H9 (cell line): ENCODE measurements around the gene CACNB4. TPM values are rescaled to one million over a fixed set of nuclear protein-coding genes. Genes with fewer than 3 reads are reported as not detected.

Experiments
- DNase-seq: peaks from one replicate; pipeline ENCODE4 v3.0.0-alpha.2; 2017
- H2AFZ ChIP-seq: one replicate; pipeline ENCODE4 v1.6.1; 2013; ENCODE audit warnings: mild to moderate bottlenecking, low read length, control low read depth, moderate library complexity
- H2AK5ac ChIP-seq: 2 replicates; pipeline ENCODE4 v1.6.1; 2013; ENCODE audit warnings: low read length, control low read depth, mixed read lengths; ENCODE audit not compliant: insufficient read length
- H2BK120ac ChIP-seq: one replicate; pipeline ENCODE4 v1.6.1; 2013; ENCODE audit warnings: low read depth, mild to moderate bottlenecking, low read length, control low read depth, inconsistent platforms; ENCODE audit not compliant: poor library complexity, severe bottlenecking
- H2BK12ac ChIP-seq: 2 replicates; pipeline ENCODE4 v1.6.1; 2013; ENCODE audit warnings: low read length, control low read depth, mixed read lengths, low read depth; ENCODE audit not compliant: insufficient read length
- H2BK15ac ChIP-seq: 2 replicates; pipeline ENCODE4 v1.6.1; 2013; ENCODE audit warnings: low read depth, low read length, control low read depth
- H2BK20ac ChIP-seq: one replicate; pipeline ENCODE4 v1.6.1; 2013; ENCODE audit warnings: low read depth, mild to moderate bottlenecking, low read length, control low read depth, inconsistent platforms; ENCODE audit not compliant: poor library complexity, severe bottlenecking
- H2BK5ac ChIP-seq: 2 replicates; pipeline ENCODE4 v1.6.1; 2013; ENCODE audit warnings: low read length, control low read depth, mixed read lengths; ENCODE audit not compliant: insufficient read length
- H3K14ac ChIP-seq: 2 replicates; pipeline ENCODE4 v1.6.1; 2013; ENCODE audit warnings: low read length, control low read depth; ENCODE audit not compliant: insufficient read depth
- H3K18ac ChIP-seq: 2 replicates; pipeline ENCODE4 v1.6.1; 2013; ENCODE audit warnings: low read depth, mild to moderate bottlenecking, mixed read lengths, low read length, control low read depth; ENCODE audit not compliant: insufficient read length
- H3K23ac ChIP-seq: 2 replicates; pipeline ENCODE4 v1.6.1; 2013; ENCODE audit warnings: low read length, control low read depth, mixed read lengths, low read depth; ENCODE audit not compliant: insufficient read length
- H3K23me2 ChIP-seq: 2 replicates; pipeline ENCODE4 v1.6.1; 2013; ENCODE audit warnings: low read depth, mild to moderate bottlenecking, mixed read lengths, low read length, control low read depth; ENCODE audit not compliant: insufficient read length, poor library complexity, severe bottlenecking
- H3K27ac ChIP-seq: 2 replicates; pipeline ENCODE4 v1.5.1; 2013; ENCODE audit warnings: low read length, control low read depth, mixed read lengths, low read depth; ENCODE audit not compliant: insufficient read length
- H3K27me3 ChIP-seq: 2 replicates; pipeline ENCODE4 v1.6.1; 2013; ENCODE audit warnings: low read length, control low read depth, inconsistent platforms; ENCODE audit not compliant: insufficient read depth
- H3K4ac ChIP-seq: 2 replicates; pipeline ENCODE4 v1.6.1; 2013; ENCODE audit warnings: low read depth, mild to moderate bottlenecking, control low read depth, inconsistent platforms, low read length, moderate library complexity
- H3K4me1 ChIP-seq: 2 replicates; pipeline ENCODE4 v1.6.1; 2013; ENCODE audit warnings: low read length, control low read depth, inconsistent platforms; ENCODE audit not compliant: insufficient read depth
- H3K4me2 ChIP-seq: 2 replicates; pipeline ENCODE4 v1.6.1; 2013; ENCODE audit warnings: low read length, control low read depth, mixed read lengths; ENCODE audit not compliant: insufficient read length, insufficient read depth
- H3K56ac ChIP-seq: 2 replicates; pipeline ENCODE4 v1.6.1; 2013; ENCODE audit warnings: low read depth, mild to moderate bottlenecking, mixed read lengths, low read length, control low read depth; ENCODE audit not compliant: insufficient read length
- H3K79me1 ChIP-seq: 2 replicates; pipeline ENCODE4 v1.6.1; 2013; ENCODE audit warnings: low read depth, mild to moderate bottlenecking, moderate library complexity, low read length, control low read depth, inconsistent platforms; ENCODE audit not compliant: insufficient read depth, poor library complexity, severe bottlenecking
- H3K79me2 ChIP-seq: 2 replicates; pipeline ENCODE4 v1.6.1; 2013; ENCODE audit warnings: low read length, control low read depth, inconsistent platforms; ENCODE audit not compliant: insufficient read depth
- H3K9ac ChIP-seq: 2 replicates; pipeline ENCODE4 v1.6.1; 2013; ENCODE audit warnings: low read length, control low read depth, mixed read lengths; ENCODE audit not compliant: insufficient read length; ENCODE audit errors: extremely low read depth
- H3K9me3 ChIP-seq: one replicate; pipeline ENCODE4 v1.6.1; 2013; ENCODE audit warnings: low read depth, low read length, inconsistent platforms; ENCODE audit not compliant: control insufficient read depth
- H3T11ph ChIP-seq: one replicate; pipeline ENCODE4 v1.6.1; 2013; ENCODE audit warnings: mild to moderate bottlenecking, low read length, control low read depth, inconsistent platforms
- H4K20me1 ChIP-seq: one replicate; pipeline ENCODE4 v1.6.1; 2013; ENCODE audit not compliant: control insufficient read depth, insufficient read length, insufficient read depth
- H4K5ac ChIP-seq: 2 replicates; pipeline ENCODE4 v1.6.1; 2013; ENCODE audit warnings: low read depth, mild to moderate bottlenecking, mixed read lengths, low read length, control low read depth; ENCODE audit not compliant: insufficient read length
- H4K8ac ChIP-seq: replicated peaks from 2 replicates; pipeline ENCODE4 v1.6.1; 2013; ENCODE audit warnings: low read length, control low read depth, mixed read lengths, low read depth; ENCODE audit not compliant: insufficient read length
- H4K91ac ChIP-seq: 2 replicates; pipeline ENCODE4 v1.6.1; 2013; ENCODE audit warnings: low read depth, mild to moderate bottlenecking, moderate library complexity, mixed read lengths, low read length, control low read depth; ENCODE audit not compliant: insufficient read length
- H3K27ac Mint-ChIP-seq, 3 experiments: 2 replicates in 2 of 3; 3 replicates in 1 of 3; pipeline ENCODE4 v1.8.0; 2020 to 2021; ENCODE audit warnings: mixed read lengths in 3 of 3, mild to moderate bottlenecking in 1 of 3, moderate library complexity in 1 of 3
- H3K27me3 Mint-ChIP-seq: 2 replicates; pipeline ENCODE4 v1.8.0; 2021; ENCODE audit warnings: low read depth, mild to moderate bottlenecking, moderate library complexity, mixed read lengths
- H3K36me3 Mint-ChIP-seq, 3 experiments: 2 replicates in 2 of 3; 3 replicates in 1 of 3; pipeline ENCODE4 v1.8.0; 2020 to 2021; ENCODE audit warnings: low read depth in 3 of 3, mixed read lengths in 3 of 3; ENCODE audit not compliant: insufficient read depth in 1 of 3
- H3K4me1 Mint-ChIP-seq, 2 experiments: 2 replicates each; pipeline ENCODE4 v1.8.0; 2020; ENCODE audit warnings: mixed read lengths in 2 of 2
- H3K4me3 Mint-ChIP-seq, 2 experiments: 2 replicates in 1 of 2; 3 replicates in 1 of 2; pipeline ENCODE4 v1.8.0; 2020 to 2021; ENCODE audit warnings: mild to moderate bottlenecking in 2 of 2, mixed read lengths in 2 of 2, moderate library complexity in 1 of 2
- H3K9me3 Mint-ChIP-seq, 2 experiments: 2 replicates in 1 of 2; 3 replicates in 1 of 2; pipeline ENCODE4 v1.8.0; 2020; ENCODE audit warnings: mild to moderate bottlenecking in 2 of 2, mixed read lengths in 2 of 2, moderate library complexity in 1 of 2
- CTCF ChIP-seq: fragments of 200-600 bp; sonication (generic); conservative IDR thresholded peaks from 3 replicates; pipeline ENCODE4 v1.8.0; 2021; ENCODE audit warnings: antibody characterized with exemption, mild to moderate bottlenecking
- WGBS: extraction: QIAGEN DNeasy Blood & Tissue Kit; methylation state at CpG from one replicate; pipeline ENCODE4 v1.1.7; 2013; ENCODE audit warnings: missing lambda C conversion rate, low lambda C conversion rate, mixed read lengths; ENCODE audit not compliant: insufficient read length; ENCODE audit errors: extremely low coverage; 5-methylcytosine and 5-hydroxymethylcytosine counted together
- total RNA-seq: library from RNA; stranded (reverse); gene quantifications from 2 replicates; pipeline ENCODE4 v1.2.1, GENCODE V29; 2021

The CACNB4 gene
- total RNA-seq, 1 experiment from 2014 or later, result 1.4 TPM

GRCh38 chr2:152062125-152063091 is 36.4 kb downstream of the CACNB4 start:
- no peaks in the 10 kb centered on the region for H3K23me2 ChIP-seq
- H3K36me3 Mint-ChIP-seq, result peaks cover 12 to 17% (median 16%) of the 10 kb centered on the region in 3 experiments
- H3K18ac ChIP-seq, result no peak overlapping the region
- no peak overlapping the region for H3K4ac ChIP-seq
- H3K27me3 Mint-ChIP-seq, result peaks cover 2% of the 10 kb centered on the region; the same call in 1 of the 2 replicates
- H4K20me1 ChIP-seq, result no peaks in the 10 kb centered on the region
- no peaks in the 10 kb centered on the region for H3K79me2 ChIP-seq
- no peak overlapping the region for H3K4me2 ChIP-seq
- H3K79me1 ChIP-seq, result no peaks in the 10 kb centered on the region
- H3K4me1 Mint-ChIP-seq, result peaks cover 11 to 12% of the 10 kb centered on the region in 2 experiments
- H4K5ac ChIP-seq, result no peak overlapping the region
- no peak overlapping the region for H3K27ac ChIP-seq
- no peak overlapping the region for H3T11ph ChIP-seq
- H3K4me3 Mint-ChIP-seq, result no peak overlapping the region
- H2AFZ ChIP-seq, result no peak overlapping the region
- no peak overlapping the region for H2AK5ac ChIP-seq
- no peaks in the 10 kb centered on the region for H3K27me3 ChIP-seq
- no peak overlapping the region for H2BK5ac ChIP-seq
- H3K56ac ChIP-seq, result no peak overlapping the region
- no peak overlapping the region for H2BK20ac ChIP-seq
- H3K9me3 ChIP-seq, result peaks cover 9% of the 10 kb centered on the region
- no peak overlapping the region for H2BK120ac ChIP-seq
- H3K27ac Mint-ChIP-seq, result peak overlapping the region in 1 of 3 experiments; percentile 24; a peak in 1 of 7 replicates
- no peak overlapping the region for H4K8ac ChIP-seq
- H3K4me1 ChIP-seq, result no peaks in the 10 kb centered on the region; the same call in 1 of the 2 replicates
- no CpG with 5 or more reads among the region's 7 CpGs for WGBS
- H2BK12ac ChIP-seq, result no peak overlapping the region
- TF ChIP-seq CTCF, result no peak
- H4K91ac ChIP-seq, result no peak overlapping the region
- no peak overlapping the region for H2BK15ac ChIP-seq
- H3K9ac ChIP-seq, result no peak overlapping the region
- no peak overlapping the region for H3K23ac ChIP-seq
- H3K9me3 Mint-ChIP-seq, result peaks cover 18 to 26% of the 10 kb centered on the region in 2 experiments
- no peak overlapping the region for H3K14ac ChIP-seq
- DNase-seq, result no peak
